PC-9 (cell line): ENCODE data around the gene ALAD.

ENCODE experiments used
- EZH2 ChIP-seq: fragments of 200-600 bp; sonication (generic); IDR thresholded peaks from 2 replicates; pipeline ENCODE4 v1.8.0; 2017; ENCODE audit warnings: antibody characterized with exemption, low read depth
- TF ChIP-seq, protein P1 (sequence below): fragments of 200-600 bp; sonication (generic); conservative IDR thresholded peaks from 2 replicates; pipeline ENCODE4 v1.6.1; 2017; ENCODE audit warnings: mixed run types, antibody characterized with exemption, mild to moderate bottlenecking, moderate library complexity

DNA sequence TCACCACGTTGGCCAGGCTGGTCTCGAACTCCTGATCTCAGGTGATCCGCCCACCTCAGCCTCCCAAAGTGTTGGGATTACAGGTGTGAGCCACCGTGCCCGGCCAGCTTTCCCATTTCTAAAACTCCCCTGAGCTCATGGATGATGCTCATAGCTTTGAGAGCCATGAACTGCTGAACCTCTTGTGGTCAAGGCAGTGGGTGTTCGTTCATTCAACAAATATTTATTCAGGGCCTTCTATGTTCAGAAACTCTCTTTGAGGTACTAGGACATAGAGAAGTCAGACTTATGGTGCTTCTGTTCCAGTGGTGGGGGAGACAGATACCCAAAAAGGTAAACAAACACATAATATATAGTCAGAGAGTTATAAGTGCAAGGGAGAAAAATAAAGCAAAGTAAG, 49.1 kb downstream of the ALAD start:
- TF ChIP-seq, protein P1, sequence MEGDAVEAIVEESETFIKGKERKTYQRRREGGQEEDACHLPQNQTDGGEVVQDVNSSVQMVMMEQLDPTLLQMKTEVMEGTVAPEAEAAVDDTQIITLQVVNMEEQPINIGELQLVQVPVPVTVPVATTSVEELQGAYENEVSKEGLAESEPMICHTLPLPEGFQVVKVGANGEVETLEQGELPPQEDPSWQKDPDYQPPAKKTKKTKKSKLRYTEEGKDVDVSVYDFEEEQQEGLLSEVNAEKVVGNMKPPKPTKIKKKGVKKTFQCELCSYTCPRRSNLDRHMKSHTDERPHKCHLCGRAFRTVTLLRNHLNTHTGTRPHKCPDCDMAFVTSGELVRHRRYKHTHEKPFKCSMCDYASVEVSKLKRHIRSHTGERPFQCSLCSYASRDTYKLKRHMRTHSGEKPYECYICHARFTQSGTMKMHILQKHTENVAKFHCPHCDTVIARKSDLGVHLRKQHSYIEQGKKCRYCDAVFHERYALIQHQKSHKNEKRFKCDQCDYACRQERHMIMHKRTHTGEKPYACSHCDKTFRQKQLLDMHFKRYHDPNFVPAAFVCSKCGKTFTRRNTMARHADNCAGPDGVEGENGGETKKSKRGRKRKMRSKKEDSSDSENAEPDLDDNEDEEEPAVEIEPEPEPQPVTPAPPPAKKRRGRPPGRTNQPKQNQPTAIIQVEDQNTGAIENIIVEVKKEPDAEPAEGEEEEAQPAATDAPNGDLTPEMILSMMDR: no peak
- TF ChIP-seq EZH2: no peak
